Endodermal cell (in vitro differentiated cells): ENCODE measurements around the gene PDCD1. TPM values are rescaled to one million over a fixed set of nuclear protein-coding genes. Genes with fewer than 3 reads are reported as not detected.

Experiments
- DNase-seq: peaks from one replicate; pipeline ENCODE4 v3.0.0-alpha.2; 2017
- H3K27ac ChIP-seq: 2 replicates; pipeline ENCODE4 v1.5.1; 2013; ENCODE audit warnings: mild to moderate bottlenecking, low read depth, low read length, moderate library complexity
- H3K27me3 ChIP-seq: 2 replicates; pipeline ENCODE4 v1.6.1; 2013; ENCODE audit warnings: mild to moderate bottlenecking, low read length, moderate library complexity; ENCODE audit not compliant: insufficient read depth, control insufficient read depth, poor library complexity, severe bottlenecking
- H3K36me3 ChIP-seq: 2 replicates; pipeline ENCODE4 v1.7.0; 2013; ENCODE audit warnings: mild to moderate bottlenecking, low read length, moderate library complexity; ENCODE audit not compliant: control insufficient read depth, insufficient read depth
- H3K4me1 ChIP-seq: one replicate; pipeline ENCODE4 v1.7.0; 2013; ENCODE audit warnings: low read length; ENCODE audit not compliant: control insufficient read depth, insufficient read depth
- H3K4me3 ChIP-seq: 2 replicates; pipeline ENCODE4 v1.5.1; 2013; ENCODE audit warnings: mild to moderate bottlenecking, low read length, moderate library complexity
- H3K9ac ChIP-seq: 2 replicates; pipeline ENCODE4 v1.6.1; 2013; ENCODE audit warnings: mild to moderate bottlenecking, low read length, moderate library complexity; ENCODE audit not compliant: poor library complexity, severe bottlenecking; ENCODE audit errors: extremely low read depth
- H3K9me3 ChIP-seq: 2 replicates; pipeline ENCODE4 v1.6.1; 2013; ENCODE audit warnings: mild to moderate bottlenecking, low read length, moderate library complexity; ENCODE audit not compliant: control insufficient read depth
- H3K27ac Mint-ChIP-seq: 2 replicates; pipeline ENCODE4 v1.8.0; 2020; ENCODE audit warnings: mixed read lengths
- H3K27me3 Mint-ChIP-seq: 2 replicates; pipeline ENCODE4 v1.8.0; 2021; ENCODE audit warnings: mild to moderate bottlenecking, mixed read lengths; ENCODE audit not compliant: insufficient read depth
- H3K36me3 Mint-ChIP-seq: 2 replicates; pipeline ENCODE4 v1.8.0; 2020; ENCODE audit warnings: low read depth, mixed read lengths
- H3K4me1 Mint-ChIP-seq: 2 replicates; pipeline ENCODE4 v1.8.0; 2020; ENCODE audit warnings: mixed read lengths
- H3K4me3 Mint-ChIP-seq: 2 replicates; pipeline ENCODE4 v1.8.0; 2020; ENCODE audit warnings: mild to moderate bottlenecking, moderate library complexity, mixed read lengths
- H3K9me3 Mint-ChIP-seq: 2 replicates; pipeline ENCODE4 v1.8.0; 2020; ENCODE audit warnings: mild to moderate bottlenecking, mixed read lengths
- CTCF ChIP-seq: fragments of 200-600 bp; sonication (generic); conservative IDR thresholded peaks from 2 replicates; pipeline ENCODE4 v1.5.0; 2021; ENCODE audit warnings: antibody characterized with exemption, mild to moderate bottlenecking
- WGBS, 2 experiments: methylation state at CpG; one replicate each; pipeline versions ENCODE4 v1.1.5 to v1.1.7; 2013; ENCODE audit warnings: missing lambda C conversion rate in 2 of 2, mixed read lengths in 1 of 2; ENCODE audit not compliant: insufficient coverage in 1 of 2, insufficient read length in 1 of 2; 5-methylcytosine and 5-hydroxymethylcytosine counted together
- total RNA-seq, 2 donors: library from RNA; stranded (reverse); fragmentation: NEBNext Ultra II Directional in 1 of 2; extraction: Animal tissue kit (Norgen Biotek cat#: 25700) in 1 of 2; gene quantifications; 2 replicates in 1 of 2; 3 replicates in 1 of 2; pipeline ENCODE4 v1.2.1, GENCODE V29; 2021

The PDCD1 gene
- total RNA-seq, 2 donors from 2014 or later: 0.20 TPM; not detected in 1

GRCh38 chr2:241844066-241844728, 14.5 kb downstream of the PDCD1 start:
- Histone ChIP-seq H3K4me3 (peak overlapping the region; percentile 60), H3K27ac (no peak overlapping the region), H3K9me3 (no peaks in the 10 kb centered on the region), H3K9ac (no peak overlapping the region), H3K36me3 (no peaks in the 10 kb centered on the region), H3K27me3 (peaks cover 14% of the 10 kb centered on the region), H3K4me1 (no peaks in the 10 kb centered on the region)
- H3K4me3 Mint-ChIP-seq: peak overlapping the region; percentile 55
- H3K27ac Mint-ChIP-seq: no peak overlapping the region
- H3K9me3 Mint-ChIP-seq: no peaks in the 10 kb centered on the region
- H3K4me1 Mint-ChIP-seq: no peaks in the 10 kb centered on the region
- peaks cover 32% of the 10 kb centered on the region for H3K27me3 Mint-ChIP-seq
- TF ChIP-seq CTCF: peak; percentile 31
- WGBS, 2 experiments: 2 to 17% methylated on average over 25 to 65 of the region's 65 CpGs
- DNase-seq: peak; percentile 81
- no peaks in the 10 kb centered on the region for H3K36me3 Mint-ChIP-seq

DNA sequence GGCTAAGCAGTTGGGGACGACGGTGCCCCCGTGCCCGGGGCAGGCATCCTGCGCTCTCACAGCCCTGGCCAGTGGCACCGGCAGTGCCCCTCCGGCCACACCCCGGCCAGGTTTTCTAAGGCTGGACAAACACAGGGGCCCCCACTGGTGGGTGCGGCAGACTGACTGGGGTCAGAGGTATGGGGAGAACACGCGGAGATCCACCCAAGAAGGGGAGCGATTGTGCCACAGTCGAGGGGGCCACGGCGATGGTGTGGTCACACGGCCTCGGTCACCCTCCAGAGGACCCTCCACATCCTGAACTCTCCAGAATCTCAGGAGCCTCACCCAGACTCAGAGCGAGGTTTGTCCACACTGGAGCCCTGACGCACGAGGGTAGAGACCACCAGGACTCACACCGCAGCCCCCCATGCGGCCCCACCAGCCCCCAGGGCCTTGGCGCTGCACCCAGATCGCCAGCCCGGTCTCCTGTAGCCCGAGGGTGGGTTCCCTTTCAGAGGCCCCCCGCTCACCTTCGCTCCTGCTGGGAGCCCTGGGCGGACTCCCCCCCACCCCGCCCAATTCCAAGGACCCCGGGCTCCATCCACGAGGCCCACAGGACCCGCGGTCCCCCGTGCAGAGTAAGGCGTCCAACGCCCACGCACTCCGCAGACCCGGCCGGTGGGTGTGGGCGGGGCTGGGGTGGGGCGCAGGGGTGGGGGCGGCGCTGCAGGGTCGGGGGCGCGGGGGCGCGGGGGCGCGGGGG, 15.2 kb downstream of the PDCD1 start:
- TF ChIP-seq CTCF: no peak
- Mint-ChIP-seq H3K36me3 (no peaks in the 10 kb centered on the region), H3K27me3 (peaks cover 29% of the 10 kb centered on the region), H3K27ac (no peak overlapping the region), H3K9me3 (no peaks in the 10 kb centered on the region), H3K4me1 (no peaks in the 10 kb centered on the region), H3K4me3 (peak overlapping the region; percentile 31)
- Histone ChIP-seq H3K9ac (no peak overlapping the region), H3K27me3 (peaks cover 14% of the 10 kb centered on the region), H3K4me3 (no peak overlapping the region), H3K27ac (no peak overlapping the region), H3K36me3 (no peaks in the 10 kb centered on the region), H3K4me1 (no peaks in the 10 kb centered on the region), H3K9me3 (no peaks in the 10 kb centered on the region)
- peak; percentile 46 for DNase-seq
- WGBS, 2 experiments: 70 to 90% methylated on average over 17 to 48 of the region's 52 CpGs

DNA sequence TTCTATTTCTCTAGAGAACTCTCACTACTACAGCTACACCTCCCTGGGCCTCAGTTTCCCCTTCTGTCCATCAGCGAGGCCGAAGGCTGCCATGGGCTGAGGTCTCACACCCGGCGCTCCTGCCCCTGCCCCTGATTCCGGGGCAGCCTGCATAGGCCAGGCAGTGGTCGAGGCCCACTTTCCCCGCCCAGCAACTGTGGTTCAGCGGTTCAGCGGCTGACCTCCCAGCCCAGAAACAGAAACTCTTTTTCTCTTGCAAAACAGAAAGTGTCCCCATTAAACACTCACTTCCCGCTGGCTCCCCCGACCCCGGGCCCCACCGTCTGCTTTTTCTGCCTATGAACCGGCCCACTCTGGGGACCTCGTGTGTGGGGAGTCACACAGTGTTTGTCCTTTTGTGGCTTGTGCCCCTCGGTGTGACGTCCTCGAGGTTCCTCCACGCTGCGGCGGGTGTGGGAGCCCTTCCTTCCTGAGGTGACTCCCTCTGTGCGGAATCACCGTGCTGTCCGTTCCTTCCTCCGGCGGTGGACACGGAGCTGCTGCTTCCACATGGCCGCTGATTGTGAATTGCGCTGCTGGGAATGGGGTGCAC, 16.0 kb downstream of the PDCD1 start:
- H3K9ac ChIP-seq: no peak overlapping the region
- DNase-seq: peak; percentile 61
- peaks cover under 1% of the 10 kb centered on the region for H3K4me1 Mint-ChIP-seq
- H3K4me1 ChIP-seq: no peaks in the 10 kb centered on the region
- no peaks in the 10 kb centered on the region for H3K36me3 ChIP-seq
- H3K9me3 Mint-ChIP-seq: no peaks in the 10 kb centered on the region
- TF ChIP-seq CTCF: no peak
- H3K27me3 Mint-ChIP-seq: peaks cover 29% of the 10 kb centered on the region
- peaks cover 14% of the 10 kb centered on the region for H3K27me3 ChIP-seq
- WGBS, 2 experiments: 86 to 89% methylated on average over 23 to 29 of the region's 29 CpGs
- no peaks in the 10 kb centered on the region for H3K36me3 Mint-ChIP-seq
- no peak overlapping the region for H3K4me3 ChIP-seq
- no peaks in the 10 kb centered on the region for H3K9me3 ChIP-seq
- H3K4me3 Mint-ChIP-seq: peak overlapping the region; percentile 31
- H3K27ac Mint-ChIP-seq: no peak overlapping the region
- H3K27ac ChIP-seq: no peak overlapping the region
